Keratinocyte (primary cell): ENCODE data around the gene RNF149. TPM values are rescaled to one million over a fixed set of nuclear protein-coding genes. Genes with fewer than 3 reads are reported as not detected.

Experiments used
- DNase-seq: peaks from one replicate; pipeline ENCODE4 v3.0.0-alpha.2; 2011; ENCODE audit warnings: low read depth, missing footprints, low spot score
- FAIRE-seq: peaks from 2 replicates; lab custom pipeline; 2011; peaks lifted over from hg19 to GRCh38; lab: Jason Lieb, UNC
- H2AFZ ChIP-seq: 2 replicates; pipeline ENCODE4 v1.6.0; 2012; ENCODE audit warnings: low read length, control low read depth, inconsistent platforms; ENCODE audit not compliant: control insufficient read depth
- H3K27ac ChIP-seq: 2 replicates; pipeline ENCODE4 v1.5.1; 2011; ENCODE audit warnings: low read length; ENCODE audit not compliant: control insufficient read depth, insufficient read depth
- H3K27me3 ChIP-seq: 3 replicates; pipeline ENCODE4 v1.6.0; 2011; ENCODE audit warnings: low read length; ENCODE audit not compliant: control insufficient read depth, insufficient read depth; ENCODE audit errors: extremely low read depth
- H3K36me3 ChIP-seq, 2 experiments: 2 replicates in 1 of 2; 3 replicates in 1 of 2; pipeline ENCODE4 v1.5.1; 2011; ENCODE audit warnings: low read length in 2 of 2, mild to moderate bottlenecking in 1 of 2; ENCODE audit not compliant: control insufficient read depth in 2 of 2, insufficient read depth in 2 of 2; ENCODE audit errors: extremely low read depth in 1 of 2
- H3K4me1 ChIP-seq: 3 replicates; pipeline ENCODE4 v1.5.1; 2011; ENCODE audit warnings: low read length; ENCODE audit not compliant: control insufficient read depth, insufficient read depth; ENCODE audit errors: extremely low read depth
- H3K4me2 ChIP-seq: 3 replicates; pipeline ENCODE4 v1.6.0; 2011; ENCODE audit warnings: low read depth, low read length; ENCODE audit not compliant: control insufficient read depth, insufficient read depth; ENCODE audit errors: extremely low read depth
- H3K4me3 ChIP-seq, 3 experiments: fragments of 200-600 bp in 1 of 3; sonication (generic) in 1 of 3; 2 replicates in 2 of 3; 3 replicates in 1 of 3; pipeline ENCODE4 v1.5.1; 2011 to 2016; ENCODE audit warnings: low read length in 3 of 3, mild to moderate bottlenecking in 3 of 3, control low read depth in 2 of 3, inconsistent platforms in 1 of 3, low read depth in 1 of 3, mixed read lengths in 1 of 3, mixed run types in 1 of 3, moderate library complexity in 1 of 3; ENCODE audit not compliant: control insufficient read depth in 2 of 3, insufficient read depth in 2 of 3; ENCODE audit errors: extremely low read depth in 1 of 3
- H3K79me2 ChIP-seq: 2 replicates; pipeline ENCODE4 v1.6.0; 2012; ENCODE audit warnings: low read length; ENCODE audit not compliant: control insufficient read depth, insufficient read depth
- H3K9ac ChIP-seq: 3 replicates; pipeline ENCODE4 v1.6.0; 2011; ENCODE audit warnings: low read length; ENCODE audit not compliant: control insufficient read depth, insufficient read depth; ENCODE audit errors: extremely low read depth
- H3K9me1 ChIP-seq: 3 replicates; pipeline ENCODE4 v1.6.0; 2011; ENCODE audit warnings: low read length; ENCODE audit not compliant: control insufficient read depth, insufficient read depth; ENCODE audit errors: extremely low read depth
- H3K9me3 ChIP-seq: 2 replicates; pipeline ENCODE4 v1.5.1; 2012; ENCODE audit warnings: low read depth, low read length; ENCODE audit not compliant: control insufficient read depth
- H4K20me1 ChIP-seq: 3 replicates; pipeline ENCODE4 v1.6.0; 2011; ENCODE audit warnings: low read length; ENCODE audit not compliant: control insufficient read depth, insufficient read depth; ENCODE audit errors: extremely low read depth
- CTCF ChIP-seq, 3 experiments: IDR thresholded peaks in 1 of 3; conservative IDR thresholded peaks in 1 of 3; optimal IDR thresholded peaks in 1 of 3; 2 replicates in 2 of 3; 3 replicates in 1 of 3; pipeline versions ENCODE3 to v1.5.1; 2011; ENCODE audit warnings: low read length in 3 of 3, mild to moderate bottlenecking in 3 of 3, moderate library complexity in 2 of 3, control low read depth in 1 of 3, inconsistent platforms in 1 of 3; ENCODE audit not compliant: insufficient read depth in 2 of 3; ENCODE audit errors: extremely low read depth in 1 of 3
- EZH2 ChIP-seq: IDR thresholded peaks from one replicate; pipeline ENCODE4 v1.6.1; 2012; ENCODE audit warnings: inconsistent platforms, mild to moderate bottlenecking, low read length, moderate library complexity
- dilution Hi-C: fragments of 300-500 bp; cut with MboI; formaldehyde crosslinking; loops from one replicate; pipeline ENCODE4 v1.7.0; 2020; ENCODE audit warnings: low sequenced_read_pairs; ENCODE audit not compliant: extremely low pct_ligation_motif_present
- polyA plus RNA-seq, 5 experiments: library from polyadenylated mRNA; depleted of rRNA in 3 of 5; stranded (reverse) in 3 of 5; stranded (forward) in 1 of 5; unstranded in 1 of 5; fragments of >200 nt; gene quantifications; 1 replicate in 1 of 5; 2 replicates in 3 of 5; 3 replicates in 1 of 5; pipeline versions ENCODE4 v1.2.1 to v1.2.3, GENCODE V29; 2011 to 2012; ENCODE audit warnings: missing spikeins in 2 of 5, low read depth in 1 of 5, low replicate concordance in 1 of 5

The RNF149 gene
- polyA plus RNA-seq, 1 donor (not counting 4 experiments of a cell fraction or from before 2014, with no cell fraction given), result 68.0 TPM

- H3K27me3 ChIP-seq, result no peaks in the 10 kb centered on the region
- FAIRE-seq (no peak), DNase-seq (no peak)
- no peaks in the 10 kb centered on the region for H3K9me3 ChIP-seq
- H3K4me3 ChIP-seq, result no peak overlapping the region
- H3K4me2 ChIP-seq, result no peak overlapping the region
- H4K20me1 ChIP-seq, result no peaks in the 10 kb centered on the region
- no peaks in the 10 kb centered on the region for H3K9me1 ChIP-seq
- H3K27ac ChIP-seq, result no peak overlapping the region
- no peaks in the 10 kb centered on the region for H3K79me2 ChIP-seq
- dilution Hi-C loops, result no loop called here
- H2AFZ ChIP-seq, result peak overlapping the region; percentile 6
- no peak for TF ChIP-seq EZH2
- peak; percentile 78 to 87 (median 83) for TF ChIP-seq CTCF (optimal IDR thresholded peaks at IDR 0.05 in 1 of 3, IDR thresholded peaks at IDR 0.05 in 1 of 3, conservative IDR thresholded peaks at IDR 0.05 in 1 of 3; ENCODE audit: extremely low read depth in 1 of 3, insufficient read depth in 2 of 3, low read length in 3 of 3)
- H3K9ac ChIP-seq, result no peak overlapping the region
- H3K4me1 ChIP-seq, result peaks cover 10% of the 10 kb centered on the region
- no peaks in the 10 kb centered on the region for H3K36me3 ChIP-seq
Observed at GRCh38 chr2:101341901-101342624, 33.6 kb upstream of the RNF149 start.

GRCh38 chr2:101341421-101341820 is 32.9 kb upstream of the RNF149 start:
- Histone ChIP-seq H3K79me2 (no peaks in the 10 kb centered on the region), H2AFZ (no peak overlapping the region), H3K4me2 (no peak overlapping the region), H3K27ac (no peak overlapping the region), H3K4me1 (peaks cover 10% of the 10 kb centered on the region), H3K27me3 (no peaks in the 10 kb centered on the region), H3K9ac (no peak overlapping the region), H3K4me3 (no peak overlapping the region), H4K20me1 (no peaks in the 10 kb centered on the region), H3K36me3 (no peaks in the 10 kb centered on the region), H3K9me1 (no peaks in the 10 kb centered on the region), H3K9me3 (no peaks in the 10 kb centered on the region)
- dilution Hi-C loops, result no loop called here
- FAIRE-seq (no peak), DNase-seq (no peak)
- no peak for TF ChIP-seq EZH2
- no peak for TF ChIP-seq CTCF (optimal IDR thresholded peaks at IDR 0.05 in 1 of 3, IDR thresholded peaks at IDR 0.05 in 1 of 3, conservative IDR thresholded peaks at IDR 0.05 in 1 of 3; ENCODE audit: extremely low read depth in 1 of 3, insufficient read depth in 2 of 3, low read length in 3 of 3)
